AG09319 (cell line): ENCODE measurements around the gene C19orf73.

Source experiments
- DNase-seq: peaks from one replicate; pipeline ENCODE4 v3.0.0-alpha.2; 2010; ENCODE audit warnings: low read depth; ENCODE audit errors: extremely low read depth
- TF ChIP-seq, protein P1 (sequence below): IDR thresholded peaks from 2 replicates; pipeline ENCODE4 v1.5.1; 2011; ENCODE audit warnings: low read depth, mild to moderate bottlenecking, inconsistent platforms, low read length, moderate library complexity

C19orf73 gene

DNA sequence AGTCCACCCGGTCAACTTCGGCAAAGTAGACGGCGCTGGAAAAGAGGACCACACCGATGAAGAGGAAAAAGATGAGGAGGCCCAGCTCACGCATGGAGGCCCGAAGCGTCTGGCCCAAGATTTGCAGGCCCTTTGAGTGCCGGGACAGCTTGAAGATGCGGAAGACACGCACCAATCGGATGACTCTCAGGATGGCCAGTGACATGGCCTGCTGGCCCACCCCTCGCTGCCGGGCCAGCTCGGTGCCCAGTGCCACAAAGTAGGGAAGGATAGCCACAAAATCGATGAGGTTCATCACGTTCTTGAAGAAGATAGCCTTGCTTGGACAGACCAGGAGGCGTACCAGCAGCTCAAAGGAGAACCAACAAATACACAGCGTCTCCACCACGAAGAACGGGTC is 48.5 kb downstream of the C19orf73 start:
- DNase-seq = no peak
- TF ChIP-seq, protein P1, sequence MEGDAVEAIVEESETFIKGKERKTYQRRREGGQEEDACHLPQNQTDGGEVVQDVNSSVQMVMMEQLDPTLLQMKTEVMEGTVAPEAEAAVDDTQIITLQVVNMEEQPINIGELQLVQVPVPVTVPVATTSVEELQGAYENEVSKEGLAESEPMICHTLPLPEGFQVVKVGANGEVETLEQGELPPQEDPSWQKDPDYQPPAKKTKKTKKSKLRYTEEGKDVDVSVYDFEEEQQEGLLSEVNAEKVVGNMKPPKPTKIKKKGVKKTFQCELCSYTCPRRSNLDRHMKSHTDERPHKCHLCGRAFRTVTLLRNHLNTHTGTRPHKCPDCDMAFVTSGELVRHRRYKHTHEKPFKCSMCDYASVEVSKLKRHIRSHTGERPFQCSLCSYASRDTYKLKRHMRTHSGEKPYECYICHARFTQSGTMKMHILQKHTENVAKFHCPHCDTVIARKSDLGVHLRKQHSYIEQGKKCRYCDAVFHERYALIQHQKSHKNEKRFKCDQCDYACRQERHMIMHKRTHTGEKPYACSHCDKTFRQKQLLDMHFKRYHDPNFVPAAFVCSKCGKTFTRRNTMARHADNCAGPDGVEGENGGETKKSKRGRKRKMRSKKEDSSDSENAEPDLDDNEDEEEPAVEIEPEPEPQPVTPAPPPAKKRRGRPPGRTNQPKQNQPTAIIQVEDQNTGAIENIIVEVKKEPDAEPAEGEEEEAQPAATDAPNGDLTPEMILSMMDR = no peak

DNA sequence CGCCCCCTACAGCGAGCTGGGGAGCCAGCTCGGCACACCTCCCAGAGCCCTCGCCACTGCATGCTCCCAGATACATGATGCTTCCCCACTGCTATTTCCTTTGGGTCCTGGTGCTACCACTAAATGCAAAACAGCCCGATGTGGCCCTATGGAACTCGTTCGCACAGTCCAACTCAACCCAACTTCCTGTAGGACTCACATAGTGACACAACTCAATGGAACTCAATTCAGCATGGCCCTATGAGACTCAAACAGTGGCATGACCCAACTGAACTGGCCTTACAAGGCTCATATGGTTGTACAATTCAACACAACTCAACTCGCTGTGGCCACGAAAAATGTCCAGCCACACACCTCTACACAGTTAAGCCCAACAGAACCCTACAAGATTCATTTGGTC is 49.9 kb downstream of the C19orf73 start:
- no peak for DNase-seq
- TF ChIP-seq, protein P1 = no peak
